ENCODE results near the gene SRGAP3. TPM values are rescaled to one million over a fixed set of nuclear protein-coding genes. Genes with fewer than 3 reads are reported as not detected.

Gene SRGAP3
- total RNA-seq, 1 donor, result 2.5 TPM

- no peak for DNase-seq (ENCODE audit: insufficient read length, low spot score, missing footprints)
- Histone ChIP-seq H3K27me3 (ENCODE audit: insufficient read depth, low read length) (no peaks in the 10 kb centered on the region), H3K79me2 (ENCODE audit: insufficient read depth, low read length) (no peaks in the 10 kb centered on the region), H2AFZ (ENCODE audit: low read length) (no peak overlapping the region), H3K4me2 (ENCODE audit: insufficient read depth, low read length) (no peak overlapping the region), H3K4me1 (ENCODE audit: insufficient read depth, low read length) (peaks cover 18% of the 10 kb centered on the region), H3K36me3 (ENCODE audit: insufficient read depth, low read length) (no peaks in the 10 kb centered on the region), H3K27ac (ENCODE audit: low read depth, low read length) (no peak overlapping the region), H3K9me3 (ENCODE audit: low read depth, low read length) (no peaks in the 10 kb centered on the region), H4K20me1 (ENCODE audit: insufficient read depth, low read length) (no peaks in the 10 kb centered on the region), H3K4me3 (ENCODE audit: insufficient read depth, low read length) (no peak overlapping the region)
- TF ChIP-seq CTCF (IDR thresholded peaks at IDR 0.05; ENCODE audit: extremely low read depth, low read depth, low read length), result no peak
Observed at GRCh38 chr3:9213019-9213634, 36.3 kb downstream of the SRGAP3 start.

GRCh38 chr3:9211155-9211950, 38.1 kb downstream of the SRGAP3 start:
- H3K36me3 ChIP-seq (ENCODE audit: insufficient read depth, low read length), result no peaks in the 10 kb centered on the region
- peaks cover 18% of the 10 kb centered on the region for H3K4me1 ChIP-seq (ENCODE audit: insufficient read depth, low read length)
- no peak overlapping the region for H2AFZ ChIP-seq (ENCODE audit: low read length)
- H3K27ac ChIP-seq (ENCODE audit: low read depth, low read length), result no peak overlapping the region
- DNase-seq (ENCODE audit: insufficient read length, low spot score, missing footprints), result peak; percentile 82
- H3K79me2 ChIP-seq (ENCODE audit: insufficient read depth, low read length), result no peaks in the 10 kb centered on the region
- no peaks in the 10 kb centered on the region for H4K20me1 ChIP-seq (ENCODE audit: insufficient read depth, low read length)
- no peak for TF ChIP-seq CTCF (IDR thresholded peaks at IDR 0.05; ENCODE audit: extremely low read depth, low read depth, low read length)
- H3K4me3 ChIP-seq (ENCODE audit: insufficient read depth, low read length), result no peak overlapping the region
- no peaks in the 10 kb centered on the region for H3K9me3 ChIP-seq (ENCODE audit: low read depth, low read length)
- no peaks in the 10 kb centered on the region for H3K27me3 ChIP-seq (ENCODE audit: insufficient read depth, low read length)
- H3K4me2 ChIP-seq (ENCODE audit: insufficient read depth, low read length), result no peak overlapping the region

- H3K79me2 ChIP-seq (ENCODE audit: insufficient read depth, low read length), result no peaks in the 10 kb centered on the region
- TF ChIP-seq CTCF (IDR thresholded peaks at IDR 0.05; ENCODE audit: extremely low read depth, low read depth, low read length), result no peak
- no peak overlapping the region for H3K4me3 ChIP-seq (ENCODE audit: insufficient read depth, low read length)
- H3K27me3 ChIP-seq (ENCODE audit: insufficient read depth, low read length), result no peaks in the 10 kb centered on the region
- no peaks in the 10 kb centered on the region for H4K20me1 ChIP-seq (ENCODE audit: insufficient read depth, low read length)
- no peak overlapping the region for H2AFZ ChIP-seq (ENCODE audit: low read length)
- H3K9me3 ChIP-seq (ENCODE audit: low read depth, low read length), result no peaks in the 10 kb centered on the region
- no peak overlapping the region for H3K4me2 ChIP-seq (ENCODE audit: insufficient read depth, low read length)
- DNase-seq (ENCODE audit: insufficient read length, low spot score, missing footprints), result no peak
- no peak overlapping the region for H3K27ac ChIP-seq (ENCODE audit: low read depth, low read length)
- peaks cover 10% of the 10 kb centered on the region for H3K4me1 ChIP-seq (ENCODE audit: insufficient read depth, low read length)
- H3K36me3 ChIP-seq (ENCODE audit: insufficient read depth, low read length), result no peaks in the 10 kb centered on the region
Observed at GRCh38 chr3:9209777-9210176, 39.7 kb downstream of the SRGAP3 start.

- Histone ChIP-seq H3K4me1 (ENCODE audit: insufficient read depth, low read length) (no peaks in the 10 kb centered on the region), H3K79me2 (ENCODE audit: insufficient read depth, low read length) (no peaks in the 10 kb centered on the region), H2AFZ (ENCODE audit: low read length) (no peak overlapping the region), H3K4me2 (ENCODE audit: insufficient read depth, low read length) (no peak overlapping the region), H3K4me3 (ENCODE audit: insufficient read depth, low read length) (no peak overlapping the region), H3K27me3 (ENCODE audit: insufficient read depth, low read length) (no peaks in the 10 kb centered on the region), H3K27ac (ENCODE audit: low read depth, low read length) (no peak overlapping the region), H4K20me1 (ENCODE audit: insufficient read depth, low read length) (no peaks in the 10 kb centered on the region), H3K36me3 (ENCODE audit: insufficient read depth, low read length) (no peaks in the 10 kb centered on the region), H3K9me3 (ENCODE audit: low read depth, low read length) (no peaks in the 10 kb centered on the region)
- no peak for DNase-seq (ENCODE audit: insufficient read length, low spot score, missing footprints)
- TF ChIP-seq CTCF (IDR thresholded peaks at IDR 0.05; ENCODE audit: extremely low read depth, low read depth, low read length), result no peak
Observed at GRCh38 chr3:9208605-9209152, 40.8 kb downstream of the SRGAP3 start.
